HCT116 (cell line): ENCODE data around the gene CDKN1C. TPM values are rescaled to one million over a fixed set of nuclear protein-coding genes. Genes with fewer than 3 reads are reported as not detected.

Experiments
- ATAC-seq: fragments of 200-7000 bp; cut with Tn5 transposase; 2 replicates; pipeline ENCODE4 v1.9.1; 2020; ENCODE audit warnings: mild to moderate bottlenecking, moderate library complexity
- BruUV-seq: library from RNA; stranded (reverse); fragments of 400-500 nt; replicated peaks from 2 replicates; lab custom pipeline; 2021; lab: Mats Ljungman, UMichigan
- CTCF ChIA-PET: fragments of 300-600 bp; sonication (Branson Sonifier 250); formaldehyde crosslinking; loops from one replicate; lab custom pipeline; 2021; ENCODE audit warnings: antibody characterized with exemption; lab: Charles Lee
- POLR2A ChIA-PET: fragments of 300-600, 350-600 bp; sonication (Branson Sonifier 250); formaldehyde crosslinking; loops from one replicate; lab custom pipeline; 2021; ENCODE audit warnings: antibody characterized with exemption; lab: Charles Lee
- RAD21 ChIA-PET, 2 experiments: fragments of 300-600 bp; sonication (Branson Sonifier 250); formaldehyde crosslinking; loops; one replicate each; lab custom pipeline; 2023; ENCODE audit warnings: low total read pairs in 2 of 2; ENCODE audit not compliant: uncharacterized antibody in 2 of 2, unreplicated experiment in 2 of 2, low non-redundant PET in 1 of 2; lab: Charles Lee
- DNase-seq: peaks from one replicate; pipeline ENCODE4 v3.0.0-alpha.2; 2010; ENCODE audit warnings: low read depth, low spot score
- H2AFZ ChIP-seq: fragments of 200-600 bp; shearing (Covaris generic), sonication (generic); 2 replicates; pipeline ENCODE4 v1.6.1; 2017; ENCODE audit warnings: low read depth, mixed run types, mixed read lengths, antibody characterized with exemption, low read length; ENCODE audit not compliant: poor library complexity, severe bottlenecking
- H3K27ac ChIP-seq: 2 replicates; pipeline ENCODE4 v1.5.1; 2012; ENCODE audit warnings: low read depth, low read length
- H3K27me3 ChIP-seq: fragments of 200-600 bp; sonication (generic); 2 replicates; pipeline ENCODE4 v1.6.1; 2016; ENCODE audit warnings: mixed run types, low read length, mixed read lengths; ENCODE audit not compliant: insufficient read depth
- H3K36me3 ChIP-seq, 2 experiments: fragments of 200-500 bp in 1 of 2; fragments of 200-600 bp in 1 of 2; sonication (Bioruptor generic) in 1 of 2; sonication (generic) in 1 of 2; 2 replicates each; pipeline versions ENCODE4 v1.5.1 to v1.6.1; 2014 to 2016; ENCODE audit warnings: low read length in 2 of 2, inconsistent platforms in 1 of 2, mixed read lengths in 1 of 2, mixed run types in 1 of 2; ENCODE audit not compliant: insufficient read depth in 2 of 2, control insufficient read depth in 1 of 2
- H3K4me1 ChIP-seq, 2 experiments: fragments of 200-600 bp in 1 of 2; sonication (generic) in 1 of 2; 2 replicates each; pipeline versions ENCODE4 v1.5.1 to v1.6.1; 2012 to 2017; ENCODE audit warnings: low read length in 2 of 2, inconsistent platforms in 1 of 2, mild to moderate bottlenecking in 1 of 2, mixed read lengths in 1 of 2, mixed run types in 1 of 2, moderate library complexity in 1 of 2; ENCODE audit not compliant: insufficient read depth in 2 of 2, control insufficient read depth in 1 of 2
- H3K4me2 ChIP-seq: fragments of 200-600 bp; sonication (generic); 2 replicates; pipeline ENCODE4 v1.6.1; 2017; ENCODE audit warnings: mixed run types, low read length, mixed read lengths
- H3K4me3 ChIP-seq, 2 experiments: fragments of 200-600 bp in 1 of 2; sonication (generic) in 1 of 2; replicated peaks in 1 of 2; 2 replicates each; pipeline ENCODE4 v1.5.1; 2011 to 2016; ENCODE audit warnings: low read length in 2 of 2, control low read depth in 1 of 2, low read depth in 1 of 2, mild to moderate bottlenecking in 1 of 2, mixed read lengths in 1 of 2, mixed run types in 1 of 2
- H3K79me2 ChIP-seq: fragments of 200-600 bp; sonication (generic); 2 replicates; pipeline ENCODE4 v1.6.1; 2017; ENCODE audit warnings: mild to moderate bottlenecking, mixed run types, low read length, moderate library complexity, mixed read lengths; ENCODE audit not compliant: insufficient read depth
- H3K9ac ChIP-seq: fragments of 200-600 bp; sonication (generic); 2 replicates; pipeline ENCODE4 v1.6.1; 2016; ENCODE audit warnings: low read length, mixed read lengths
- H3K9me2 ChIP-seq: fragments of 200-600 bp; sonication (generic), shearing (Covaris generic); 2 replicates; pipeline ENCODE4 v1.6.1; 2017; ENCODE audit warnings: mixed run types, mild to moderate bottlenecking, moderate library complexity; ENCODE audit not compliant: insufficient read depth
- H3K9me3 ChIP-seq, 2 experiments: fragments of 200-500 bp in 1 of 2; fragments of 200-600 bp in 1 of 2; sonication (Bioruptor generic) in 1 of 2; sonication (generic) in 1 of 2; 2 replicates each; pipeline ENCODE4 v1.6.1; 2014 to 2017; ENCODE audit warnings: low read length in 2 of 2, mixed read lengths in 2 of 2, inconsistent platforms in 1 of 2, low read depth in 1 of 2, mild to moderate bottlenecking in 1 of 2, mixed run types in 1 of 2, moderate library complexity in 1 of 2; ENCODE audit not compliant: control insufficient read depth in 1 of 2, insufficient read depth in 1 of 2
- H4K20me1 ChIP-seq: fragments of 200-600 bp; sonication (generic), shearing (Covaris generic); 2 replicates; pipeline ENCODE4 v1.6.1; 2017; ENCODE audit warnings: mixed run types, mild to moderate bottlenecking, moderate library complexity; ENCODE audit not compliant: insufficient read depth
- ATF3 ChIP-seq: IDR thresholded peaks from 2 replicates; pipeline ENCODE4 v1.6.1; 2012
- CBX3 ChIP-seq: IDR thresholded peaks from 2 replicates; pipeline ENCODE4 v1.6.1; 2012; ENCODE audit warnings: low read depth
- EGR1 ChIP-seq: IDR thresholded peaks from 2 replicates; pipeline ENCODE4 v1.6.1; 2012; ENCODE audit warnings: low read depth
- EZH2 ChIP-seq: fragments of 200-600 bp; sonication (generic); IDR thresholded peaks from 2 replicates; pipeline ENCODE4 v1.6.1; 2017; ENCODE audit warnings: antibody characterized with exemption, mixed run types
- FOSL1 ChIP-seq: IDR thresholded peaks from 2 replicates; pipeline ENCODE4 v1.6.1; 2012; ENCODE audit warnings: low read depth
- MAX ChIP-seq: IDR thresholded peaks from 2 replicates; pipeline ENCODE4 v1.6.1; 2012
- POLR2A ChIP-seq: IDR thresholded peaks from 2 replicates; pipeline ENCODE4 v1.7.0; 2011; ENCODE audit warnings: borderline replicate concordance; ENCODE audit not compliant: insufficient read depth, insufficient read length; ENCODE audit errors: extremely low read depth
- POLR2AphosphoS5 ChIP-seq: IDR thresholded peaks from 2 replicates; pipeline ENCODE4 v1.6.1; 2011; ENCODE audit warnings: mild to moderate bottlenecking, low read depth, low read length, moderate library complexity
- REST ChIP-seq: IDR thresholded peaks from 2 replicates; pipeline ENCODE4 v1.6.1; 2012; ENCODE audit warnings: low read depth
- SRF ChIP-seq: IDR thresholded peaks from 2 replicates; pipeline ENCODE4 v1.6.1; 2012; ENCODE audit warnings: low read depth
- ZFX ChIP-seq: fragments of 450-650 bp; IDR thresholded peaks from 2 replicates; pipeline ENCODE4 v1.6.1; 2017
- intact Hi-C: fragments of 100-400 bp; cut with micrococcal nuclease; formaldehyde crosslinking; loops from 2 replicates; pipeline ENCODE4 v1.10.0; 2022
- total RNA-seq: library from RNA; stranded (reverse); gene quantifications from one replicate; pipeline ENCODE4 v1.2.1, GENCODE V29; 2021; ENCODE audit not compliant: unreplicated experiment

The CDKN1C gene
- total RNA-seq, 1 experiment from 2014 or later: 24.0 TPM

GRCh38 chr11:2927121-2927800 lies 41.7 kb upstream of the CDKN1C start:
- Histone ChIP-seq H2AFZ (no peak overlapping the region), H3K9me2 (no peaks in the 10 kb centered on the region), H3K4me2 (peak overlapping the region; percentile 89), H3K4me3 (peak overlapping the region; percentile 61 to 93), H3K9ac (peak overlapping the region; percentile 97), H3K36me3 (peaks cover 0 to 15% of the 10 kb centered on the region in 2 experiments; a peak in 2 of 4 replicates)
- intact Hi-C loops: loop anchor here (5.0 kb wide), 1 partner anchor 290 kb away; the partner anchor contains the start of gene MRGPRG
- TF ChIP-seq MAX (no peak), SRF (no peak), EGR1 (no peak), POLR2A (no peak), POLR2AphosphoS5 (peak; percentile 59)
- TF ChIP-seq, all 23 proteins: peak for 1
- ATAC-seq (no peak), DNase-seq (no peak)
- CTCF ChIA-PET: no interaction called here
- Histone ChIP-seq H3K79me2 (peaks cover 30% of the 10 kb centered on the region), H3K27ac (peak overlapping the region; percentile 99), H3K9me3 (no peaks in the 10 kb centered on the region), H3K4me1 (peaks cover 38 to 70% of the 10 kb centered on the region in 2 experiments), H4K20me1 (peaks cover 14% of the 10 kb centered on the region; the same call in 1 of the 2 replicates), H3K27me3 (no peaks in the 10 kb centered on the region)
- RAD21 ChIA-PET: no interaction called here
- POLR2A ChIA-PET: interaction anchor here (3.0 to 4.5 kb wide), 2 partner anchors 15 to 35 kb away, joined by 13 to 50 read pairs; no protein-coding TSS in a partner anchor
- BruUV-seq: no TSS peak

- Histone ChIP-seq H4K20me1 (peaks cover 14% of the 10 kb centered on the region; the same call in 1 of the 2 replicates), H3K9me2 (no peaks in the 10 kb centered on the region), H3K4me3 (no peak overlapping the region), H3K36me3 (peaks cover 0 to 15% of the 10 kb centered on the region in 2 experiments; a peak in 2 of 4 replicates), H3K4me1 (peaks cover 32 to 64% of the 10 kb centered on the region in 2 experiments), H3K4me2 (peak overlapping the region; percentile 89; the same call in 1 of the 2 replicates), H2AFZ (no peak overlapping the region), H3K27ac (peak overlapping the region; percentile 99), H3K27me3 (no peaks in the 10 kb centered on the region), H3K9ac (no peak overlapping the region), H3K9me3 (no peaks in the 10 kb centered on the region), H3K79me2 (peaks cover 30% of the 10 kb centered on the region)
- DNase-seq (no peak), ATAC-seq (no peak)
- TF ChIP-seq FOSL1 (no peak), CBX3 (no peak), POLR2A (peak; percentile 28), ZFX (no peak), EZH2 (no peak), REST (no peak), ATF3 (no peak)
- intact Hi-C loops: loop anchor here (5.0 kb wide), 1 partner anchor 291 kb away; the partner anchor contains the start of gene MRGPRG
- ChIA-PET RAD21 (no interaction called here), CTCF (no interaction called here), POLR2A (interaction anchor here (3.0 to 4.5 kb wide), 2 partner anchors 14 to 34 kb away, joined by 13 to 50 read pairs; no protein-coding TSS in a partner anchor)
- BruUV-seq: no TSS peak
Measured at GRCh38 chr11:2926611-2927051, 41.1 kb upstream of the CDKN1C start.
